Fibroblast of peridontal ligament (primary cell): ENCODE data around the gene CCDC134.

Source experiments
- DNase-seq: peaks from one replicate; pipeline ENCODE4 v3.0.0-alpha.2; 2010; ENCODE audit errors: extremely low read depth

Gene CCDC134

GRCh38 chr22:41800348-41801146 lies at the start of gene CCDC134:
Gene CCDC134 (plus strand): TSS chr22:41800679. CDS start chr22:41808891, 8,212 bp downstream.
- DNase-seq: peak; percentile 69

- DNase-seq: no peak
These were observed 48.2 kb upstream of the CCDC134 start for GRCh38 chr22:41752011-41752970.

- no peak for DNase-seq
These were observed 46.5 kb upstream of the CCDC134 start for GRCh38 chr22:41753984-41754383.

- no peak for DNase-seq
These were observed 43.0 kb upstream of the CCDC134 start for GRCh38 chr22:41757502-41757901.

- no peak for DNase-seq
These were observed 42.2 kb upstream of the CCDC134 start for GRCh38 chr22:41758231-41758630.

GRCh38 chr22:41762980-41763779 lies 37.3 kb upstream of the CCDC134 start:
- no peak for DNase-seq

GRCh38 chr22:41766476-41766875 lies 34.0 kb upstream of the CCDC134 start:
- DNase-seq: no peak

- peak; percentile 6 for DNase-seq
These were observed 32.0 kb upstream of the CCDC134 start for GRCh38 chr22:41768430-41768829.

- DNase-seq: no peak
These were observed 29.6 kb upstream of the CCDC134 start for GRCh38 chr22:41770715-41771468.

GRCh38 chr22:41772198-41772597 lies 28.3 kb upstream of the CCDC134 start:
- DNase-seq: no peak

- no peak for DNase-seq
These were observed 27.8 kb upstream of the CCDC134 start for GRCh38 chr22:41772645-41773044.

- no peak for DNase-seq
These were observed 25.1 kb upstream of the CCDC134 start for GRCh38 chr22:41775338-41775737.

GRCh38 chr22:41775976-41776375 lies 24.5 kb upstream of the CCDC134 start:
- no peak for DNase-seq

GRCh38 chr22:41776381-41776780 lies 24.1 kb upstream of the CCDC134 start:
- no peak for DNase-seq

GRCh38 chr22:41777749-41778425 lies 22.6 kb upstream of the CCDC134 start:
- no peak for DNase-seq

GRCh38 chr22:41779929-41780505 lies 20.5 kb upstream of the CCDC134 start:
- no peak for DNase-seq

GRCh38 chr22:41780746-41781505 lies 19.6 kb upstream of the CCDC134 start:
- peak; percentile 12 for DNase-seq

GRCh38 chr22:41781507-41781906 lies 19.0 kb upstream of the CCDC134 start:
- no peak for DNase-seq

- no peak for DNase-seq
These were observed 18.2 kb upstream of the CCDC134 start for GRCh38 chr22:41782316-41782715.
